Gastroesophageal sphincter (tissue), 4 donors: ENCODE data around the gene TPM1. TPM values are rescaled to one million over a fixed set of nuclear protein-coding genes. Genes with fewer than 3 reads are reported as not detected.

Source experiments
- ATAC-seq: fragments of 150-250 bp; one replicate; pipeline ENCODE4 v1.9.1; 2016; ENCODE audit warnings: mild to moderate bottlenecking, moderate library complexity
- H3K27ac ChIP-seq, 4 donors: fragments of 200-600 bp; sonication (generic) in 3 of 4; 1 replicate in 3 of 4; 2 replicates in 1 of 4; pipeline ENCODE4 v1.5.1; 2016 to 2019
- H3K27me3 ChIP-seq: fragments of 200-600 bp; sonication (generic); one replicate; pipeline ENCODE4 v1.5.1; 2019
- H3K36me3 ChIP-seq, 2 donors: fragments of 200-600 bp; sonication (generic); one replicate each; pipeline ENCODE4 v1.5.1; 2019; ENCODE audit warnings: control low read depth in 1 of 2
- H3K4me1 ChIP-seq, 3 donors: fragments of 200-600 bp; sonication (generic); 1 replicate in 2 of 3; 2 replicates in 1 of 3; pipeline ENCODE4 v1.5.1; 2016 to 2019; ENCODE audit warnings: control low read depth in 2 of 3
- H3K4me3 ChIP-seq, 2 donors: fragments of 200-600 bp; sonication (generic); one replicate each; pipeline ENCODE4 v1.5.1; 2019; ENCODE audit warnings: mild to moderate bottlenecking in 1 of 2, moderate library complexity in 1 of 2
- H3K9me3 ChIP-seq, 3 donors: fragments of 200-600 bp; sonication (generic); one replicate each; pipeline ENCODE4 v1.5.1; 2017 to 2019; ENCODE audit warnings: control low read depth in 2 of 3
- EP300 ChIP-seq: sonication (generic); formaldehyde crosslinking; IDR thresholded peaks from one replicate; pipeline ENCODE4 v1.6.1; 2017; ENCODE audit warnings: antibody characterized with exemption, mild to moderate bottlenecking
- POLR2A ChIP-seq, 2 donors: fragments of 450-650 bp; IDR thresholded peaks; one replicate each; pipeline ENCODE4 v1.6.1; 2017; ENCODE audit warnings: antibody characterized with exemption in 2 of 2, mild to moderate bottlenecking in 2 of 2, moderate library complexity in 1 of 2
- POLR2AphosphoS5 ChIP-seq: sonication (generic); formaldehyde crosslinking; IDR thresholded peaks from one replicate; pipeline ENCODE4 v1.6.1; 2017; ENCODE audit warnings: antibody characterized with exemption
- WGBS, 2 donors: methylation state at CpG; one replicate each; pipeline ENCODE4 v1.1.5; 2018; ENCODE audit warnings: low coverage in 1 of 2; 5-methylcytosine and 5-hydroxymethylcytosine counted together
- total RNA-seq, 4 donors: library from RNA; depleted of rRNA; stranded (reverse); fragments of >200 nt; gene quantifications; one replicate each; pipeline ENCODE4 v1.1.0, GENCODE V29; 2016
- TF ChIP-seq, protein P1 (sequence below), 4 experiments: fragments of 200-600 bp in 2 of 4; fragments of 450-650 bp in 2 of 4; sonication (generic) in 1 of 4; IDR thresholded peaks; one replicate each; pipeline ENCODE4 v1.5.1; 2017 to 2019; ENCODE audit warnings: antibody characterized with exemption in 4 of 4, mild to moderate bottlenecking in 2 of 4, moderate library complexity in 2 of 4

TPM1 gene
- total RNA-seq, 4 donors from 2014 or later: 3,599 to 7,152 (median 6,397) TPM

- no peak for ATAC-seq
- TF ChIP-seq, protein P1, sequence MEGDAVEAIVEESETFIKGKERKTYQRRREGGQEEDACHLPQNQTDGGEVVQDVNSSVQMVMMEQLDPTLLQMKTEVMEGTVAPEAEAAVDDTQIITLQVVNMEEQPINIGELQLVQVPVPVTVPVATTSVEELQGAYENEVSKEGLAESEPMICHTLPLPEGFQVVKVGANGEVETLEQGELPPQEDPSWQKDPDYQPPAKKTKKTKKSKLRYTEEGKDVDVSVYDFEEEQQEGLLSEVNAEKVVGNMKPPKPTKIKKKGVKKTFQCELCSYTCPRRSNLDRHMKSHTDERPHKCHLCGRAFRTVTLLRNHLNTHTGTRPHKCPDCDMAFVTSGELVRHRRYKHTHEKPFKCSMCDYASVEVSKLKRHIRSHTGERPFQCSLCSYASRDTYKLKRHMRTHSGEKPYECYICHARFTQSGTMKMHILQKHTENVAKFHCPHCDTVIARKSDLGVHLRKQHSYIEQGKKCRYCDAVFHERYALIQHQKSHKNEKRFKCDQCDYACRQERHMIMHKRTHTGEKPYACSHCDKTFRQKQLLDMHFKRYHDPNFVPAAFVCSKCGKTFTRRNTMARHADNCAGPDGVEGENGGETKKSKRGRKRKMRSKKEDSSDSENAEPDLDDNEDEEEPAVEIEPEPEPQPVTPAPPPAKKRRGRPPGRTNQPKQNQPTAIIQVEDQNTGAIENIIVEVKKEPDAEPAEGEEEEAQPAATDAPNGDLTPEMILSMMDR (IDR thresholded peaks at IDR 0.05): no peak
- TF ChIP-seq POLR2AphosphoS5 (no peak), POLR2A (IDR thresholded peaks at IDR 0.05) (no peak), EP300 (no peak)
- Histone ChIP-seq H3K4me3 (no peak overlapping the region), H3K9me3 (no peaks in the 10 kb centered on the region), H3K4me1 (peaks cover 0 to 19% (median 0%) of the 10 kb centered on the region in 3 donors), H3K27ac (no peak overlapping the region), H3K36me3 (no peaks in the 10 kb centered on the region), H3K27me3 (no peaks in the 10 kb centered on the region)
- 100% methylated on average over 1 of the region's 2 CpGs for WGBS, 2 donors
Observed at GRCh38 chr15:63027646-63028045, 14.9 kb upstream of the TPM1 start.

DNA sequence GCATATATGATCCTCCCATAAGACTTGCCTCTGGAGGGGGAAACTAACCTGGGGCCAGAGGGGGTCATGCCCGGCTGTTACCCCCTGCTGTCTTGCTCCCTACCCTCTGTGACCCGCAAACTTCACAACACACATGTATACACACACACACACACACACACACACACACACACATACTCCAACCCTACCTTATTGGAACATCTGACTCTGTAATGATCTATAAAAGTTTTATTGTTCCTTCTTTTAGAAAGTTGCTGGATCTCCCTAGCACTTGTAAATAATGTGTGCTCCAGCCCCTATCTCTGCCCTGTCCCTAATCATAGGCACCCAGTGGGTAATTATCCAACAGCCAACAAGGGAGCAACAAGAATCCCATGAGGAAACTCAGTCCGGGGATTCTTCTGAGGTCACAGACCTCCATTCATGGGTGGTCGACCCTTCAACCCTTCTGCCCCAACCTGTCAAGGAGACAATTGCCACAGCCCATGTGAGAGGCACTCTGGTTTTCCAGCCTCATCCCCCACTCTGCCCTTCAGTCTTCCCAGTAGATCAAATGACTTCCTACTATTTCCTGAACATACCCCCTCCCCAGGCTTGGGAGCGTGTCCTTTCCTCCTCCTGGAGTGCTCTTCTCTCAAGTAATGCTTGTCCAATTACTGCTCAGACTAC, 14.0 kb upstream of the TPM1 start:
- 61 to 93% methylated on average over 3 of the region's 5 CpGs for WGBS, 2 donors
- no peak for ATAC-seq
- no peaks in the 10 kb centered on the region for H3K36me3 ChIP-seq

DNA sequence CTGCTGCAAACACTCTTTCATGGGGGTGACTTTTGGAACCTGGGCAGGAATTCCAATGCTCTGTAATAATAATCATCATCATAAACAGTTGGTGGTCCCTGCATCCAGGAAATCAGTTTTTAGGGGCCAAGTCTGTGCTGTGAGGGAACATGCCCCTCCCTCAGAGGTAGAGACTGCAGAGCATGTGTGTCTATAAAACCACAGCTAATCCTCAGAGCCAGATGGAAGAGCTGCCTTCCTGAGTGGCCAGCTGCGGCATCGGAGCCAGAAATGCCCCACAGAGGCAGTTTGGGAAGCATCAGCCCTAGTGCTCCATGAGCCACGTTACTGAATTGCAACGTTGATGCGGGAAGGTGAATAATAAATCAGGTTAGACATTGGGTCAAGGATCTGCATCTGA, 12.9 kb upstream of the TPM1 start:
- H3K36me3 ChIP-seq: no peaks in the 10 kb centered on the region
- ATAC-seq: no peak
- TF ChIP-seq POLR2A (IDR thresholded peaks at IDR 0.05) (no peak), POLR2AphosphoS5 (no peak), EP300 (no peak)
- TF ChIP-seq, protein P1 (IDR thresholded peaks at IDR 0.05): no peak
- H3K9me3 ChIP-seq: no peaks in the 10 kb centered on the region
- H3K4me3 ChIP-seq: no peak overlapping the region
- H3K27me3 ChIP-seq: no peaks in the 10 kb centered on the region
- WGBS, 2 donors: 45 to 80% methylated on average over 1 to 5 of the region's 5 CpGs
- H3K27ac ChIP-seq: peak overlapping the region in 1 of 4 donors; percentile 26
- peaks cover 0 to 5% (median 0%) of the 10 kb centered on the region in 3 donors for H3K4me1 ChIP-seq

More for the DNA sequence above, 14.0 kb upstream of the TPM1 start:
- H3K4me1 ChIP-seq: peaks cover 0 to 10% (median 0%) of the 10 kb centered on the region in 3 donors
- H3K4me3 ChIP-seq: no peak overlapping the region
- TF ChIP-seq, protein P1 (IDR thresholded peaks at IDR 0.05): no peak
- TF ChIP-seq EP300 (no peak), POLR2AphosphoS5 (no peak), POLR2A (IDR thresholded peaks at IDR 0.05) (no peak)
- no peaks in the 10 kb centered on the region for H3K27me3 ChIP-seq
- no peak overlapping the region for H3K27ac ChIP-seq
- no peaks in the 10 kb centered on the region for H3K9me3 ChIP-seq

DNA sequence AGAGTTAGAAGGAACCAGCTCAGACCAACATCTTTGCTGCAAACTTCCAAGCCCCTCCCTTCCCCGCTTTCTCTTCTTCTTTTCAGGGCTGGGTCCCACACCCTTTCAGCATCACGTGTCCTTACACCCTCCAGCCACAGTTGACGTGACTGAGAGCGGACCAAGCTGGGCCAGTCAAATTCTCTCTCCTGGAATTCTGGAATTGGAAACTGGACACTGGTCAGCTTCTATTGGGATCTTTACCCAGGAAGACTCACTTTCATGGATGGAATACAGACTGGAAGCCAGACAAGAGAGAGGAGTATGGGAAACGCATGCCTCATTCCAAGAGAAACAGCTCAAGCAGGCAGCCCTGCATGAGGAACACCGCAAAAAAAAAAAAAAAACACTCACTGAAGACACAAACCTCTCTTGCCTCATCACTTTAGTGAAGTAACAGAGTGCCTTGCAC, 12.4 kb upstream of the TPM1 start:
- peaks cover 0 to 5% (median 0%) of the 10 kb centered on the region in 3 donors for H3K4me1 ChIP-seq
- 60 to 61% methylated on average over 1 to 6 of the region's 6 CpGs for WGBS, 2 donors
- no peak overlapping the region for H3K4me3 ChIP-seq
- peak; percentile 85 for ATAC-seq
- H3K36me3 ChIP-seq: no peaks in the 10 kb centered on the region
- TF ChIP-seq POLR2AphosphoS5 (no peak), EP300 (no peak)
- TF ChIP-seq, protein P1 (IDR thresholded peaks at IDR 0.05): no peak
- no peaks in the 10 kb centered on the region for H3K9me3 ChIP-seq
- peak overlapping the region in 2 of 4 donors; percentile 9 to 26 for H3K27ac ChIP-seq
- H3K27me3 ChIP-seq: no peaks in the 10 kb centered on the region

DNA sequence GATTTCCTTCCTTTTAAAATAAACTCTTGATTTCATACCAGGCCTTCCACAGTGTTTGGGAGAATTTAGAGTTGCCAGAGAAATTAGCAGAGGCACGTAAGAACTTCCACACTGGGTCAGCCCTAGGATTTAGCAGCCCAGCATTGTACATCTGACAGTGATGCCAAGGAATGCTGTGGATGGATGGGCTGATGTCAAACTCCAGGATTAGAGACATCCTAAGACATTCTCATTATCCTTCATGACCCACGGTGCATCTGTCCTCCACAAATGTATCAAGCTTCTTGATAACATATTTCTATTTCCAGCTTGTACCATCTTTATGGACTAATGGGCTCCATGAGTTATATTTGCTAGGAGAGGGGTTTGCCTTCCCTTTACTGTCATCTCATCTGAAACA, 8.0 kb upstream of the TPM1 start:
- no peaks in the 10 kb centered on the region for H3K27me3 ChIP-seq
- H3K27ac ChIP-seq: no peak overlapping the region
- 88 to 100% methylated on average over 2 of the region's 2 CpGs for WGBS, 2 donors
- no peaks in the 10 kb centered on the region for H3K9me3 ChIP-seq
- TF ChIP-seq, protein P1 (IDR thresholded peaks at IDR 0.05): no peak
- TF ChIP-seq POLR2A (IDR thresholded peaks at IDR 0.05): no peak
- TF ChIP-seq EP300: no peak
- TF ChIP-seq POLR2AphosphoS5: no peak
- H3K4me1 ChIP-seq: peaks cover 0 to 5% (median 0%) of the 10 kb centered on the region in 3 donors
- no peaks in the 10 kb centered on the region for H3K36me3 ChIP-seq
- ATAC-seq: no peak
- H3K4me3 ChIP-seq: no peak overlapping the region
